NB4 (cell line): ENCODE data around the gene PLXNB2.

ENCODE experiments used
- DNase-seq: peaks from one replicate; pipeline ENCODE4 v3.0.0; 2010; ENCODE audit warnings: low read depth
- H3K4me3 ChIP-seq: one replicate; pipeline ENCODE4 v1.5.1; 2011; ENCODE audit warnings: mild to moderate bottlenecking, low read depth, low read length, moderate library complexity
- MAX ChIP-seq: IDR thresholded peaks from 2 replicates; pipeline ENCODE4 v1.6.1; 2011; ENCODE audit warnings: low read depth, low read length
- MYC ChIP-seq: IDR thresholded peaks from 2 replicates; pipeline ENCODE4 v1.6.1; 2011; ENCODE audit warnings: low read depth, low read length
- POLR2A ChIP-seq: IDR thresholded peaks from 2 replicates; pipeline ENCODE4 v1.6.1; 2011; ENCODE audit warnings: mild to moderate bottlenecking; ENCODE audit not compliant: insufficient read length; ENCODE audit errors: extremely low read depth
- TF ChIP-seq, protein P1 (sequence below): IDR thresholded peaks from one replicate; pipeline ENCODE4 v1.5.1; 2012; ENCODE audit warnings: low read depth, low read length

PLXNB2 gene

GRCh38 chr22:50280022-50280707 is 27.3 kb downstream of the PLXNB2 start:
- DNase-seq, result no peak
- TF ChIP-seq POLR2A (no peak), MAX (no peak), MYC (no peak)
- TF ChIP-seq, protein P1, sequence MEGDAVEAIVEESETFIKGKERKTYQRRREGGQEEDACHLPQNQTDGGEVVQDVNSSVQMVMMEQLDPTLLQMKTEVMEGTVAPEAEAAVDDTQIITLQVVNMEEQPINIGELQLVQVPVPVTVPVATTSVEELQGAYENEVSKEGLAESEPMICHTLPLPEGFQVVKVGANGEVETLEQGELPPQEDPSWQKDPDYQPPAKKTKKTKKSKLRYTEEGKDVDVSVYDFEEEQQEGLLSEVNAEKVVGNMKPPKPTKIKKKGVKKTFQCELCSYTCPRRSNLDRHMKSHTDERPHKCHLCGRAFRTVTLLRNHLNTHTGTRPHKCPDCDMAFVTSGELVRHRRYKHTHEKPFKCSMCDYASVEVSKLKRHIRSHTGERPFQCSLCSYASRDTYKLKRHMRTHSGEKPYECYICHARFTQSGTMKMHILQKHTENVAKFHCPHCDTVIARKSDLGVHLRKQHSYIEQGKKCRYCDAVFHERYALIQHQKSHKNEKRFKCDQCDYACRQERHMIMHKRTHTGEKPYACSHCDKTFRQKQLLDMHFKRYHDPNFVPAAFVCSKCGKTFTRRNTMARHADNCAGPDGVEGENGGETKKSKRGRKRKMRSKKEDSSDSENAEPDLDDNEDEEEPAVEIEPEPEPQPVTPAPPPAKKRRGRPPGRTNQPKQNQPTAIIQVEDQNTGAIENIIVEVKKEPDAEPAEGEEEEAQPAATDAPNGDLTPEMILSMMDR, result no peak
- H3K4me3 ChIP-seq, result no peak overlapping the region

- DNase-seq, result no peak
- H3K4me3 ChIP-seq, result no peak overlapping the region
- TF ChIP-seq POLR2A, result no peak
- no peak for TF ChIP-seq MYC
- no peak for TF ChIP-seq MAX
- TF ChIP-seq, protein P1, result no peak
These were observed 28.4 kb downstream of the PLXNB2 start for GRCh38 chr22:50278956-50279619.

DNA sequence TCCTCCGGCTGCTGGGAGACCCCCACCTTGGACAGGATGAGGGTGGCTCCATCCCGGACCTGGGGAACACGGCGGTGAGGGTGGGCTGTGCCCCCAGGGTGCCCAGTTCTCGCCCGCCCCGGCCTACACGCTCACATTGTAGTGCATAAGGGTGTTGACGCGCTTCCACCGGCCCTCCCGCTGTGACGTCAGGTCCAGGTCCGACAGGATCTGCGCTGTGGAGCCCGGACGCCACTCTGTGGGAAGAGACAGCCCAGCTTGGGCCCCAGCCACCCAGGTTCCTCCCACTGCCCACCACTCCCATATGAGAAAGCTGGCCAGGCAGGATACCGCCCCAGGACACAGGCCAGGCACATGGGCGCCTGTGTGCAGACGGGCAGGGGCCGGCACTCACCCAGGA is 29.0 kb downstream of the PLXNB2 start:
- DNase-seq, result no peak
- no peak overlapping the region for H3K4me3 ChIP-seq
- TF ChIP-seq POLR2A, result no peak
- TF ChIP-seq, protein P1, result no peak
- no peak for TF ChIP-seq MYC

DNA sequence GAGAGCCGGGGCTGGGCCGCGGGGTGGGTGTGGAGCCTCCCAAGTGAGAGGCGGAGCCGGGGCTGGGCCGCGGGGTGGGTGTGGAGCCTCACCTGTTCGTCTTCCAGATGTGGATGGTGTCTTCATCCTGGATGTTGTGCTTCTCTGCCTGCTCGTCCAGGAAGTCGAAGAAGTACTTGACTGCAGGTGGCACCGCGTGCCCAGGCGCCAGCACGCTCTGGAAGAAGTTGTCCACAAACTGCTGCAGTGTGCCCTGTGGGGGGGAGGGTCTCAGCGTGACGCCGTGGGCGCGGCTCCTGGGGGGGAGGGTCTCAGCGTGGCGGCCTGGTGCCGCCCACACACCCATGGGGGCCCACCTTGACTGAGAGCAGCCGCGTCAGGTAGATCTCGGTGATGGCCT is 29.7 kb downstream of the PLXNB2 start:
- no peak for DNase-seq
- TF ChIP-seq MAX (no peak), MYC (no peak), POLR2A (no peak)
- TF ChIP-seq, protein P1, result no peak
- no peak overlapping the region for H3K4me3 ChIP-seq

GRCh38 chr22:50276143-50276542 is 31.3 kb downstream of the PLXNB2 start:
- peak; percentile 85 for DNase-seq
- no peak overlapping the region for H3K4me3 ChIP-seq
- TF ChIP-seq, protein P1, result peak; percentile 51
- TF ChIP-seq MAX, result no peak
- no peak for TF ChIP-seq MYC
